Esophagus squamous epithelium (tissue), 4 donors: ENCODE measurements around the gene SLC24A4.

Source experiments
- POLR2A ChIP-seq, 4 donors: fragments of 450-650 bp; IDR thresholded peaks; one replicate each; pipeline ENCODE4 v1.6.1; 2017; ENCODE audit warnings: antibody characterized with exemption in 4 of 4, mild to moderate bottlenecking in 4 of 4, moderate library complexity in 3 of 4
- TF ChIP-seq, protein P1 (sequence below), 6 experiments: fragments of 450-650 bp in 4 of 6; fragments of 200-600 bp in 2 of 6; sonication (generic) in 2 of 6; IDR thresholded peaks; one replicate each; pipeline ENCODE4 v1.5.1; 2016 to 2019; ENCODE audit warnings: antibody characterized with exemption in 6 of 6, mild to moderate bottlenecking in 4 of 6, moderate library complexity in 4 of 6

DNA sequence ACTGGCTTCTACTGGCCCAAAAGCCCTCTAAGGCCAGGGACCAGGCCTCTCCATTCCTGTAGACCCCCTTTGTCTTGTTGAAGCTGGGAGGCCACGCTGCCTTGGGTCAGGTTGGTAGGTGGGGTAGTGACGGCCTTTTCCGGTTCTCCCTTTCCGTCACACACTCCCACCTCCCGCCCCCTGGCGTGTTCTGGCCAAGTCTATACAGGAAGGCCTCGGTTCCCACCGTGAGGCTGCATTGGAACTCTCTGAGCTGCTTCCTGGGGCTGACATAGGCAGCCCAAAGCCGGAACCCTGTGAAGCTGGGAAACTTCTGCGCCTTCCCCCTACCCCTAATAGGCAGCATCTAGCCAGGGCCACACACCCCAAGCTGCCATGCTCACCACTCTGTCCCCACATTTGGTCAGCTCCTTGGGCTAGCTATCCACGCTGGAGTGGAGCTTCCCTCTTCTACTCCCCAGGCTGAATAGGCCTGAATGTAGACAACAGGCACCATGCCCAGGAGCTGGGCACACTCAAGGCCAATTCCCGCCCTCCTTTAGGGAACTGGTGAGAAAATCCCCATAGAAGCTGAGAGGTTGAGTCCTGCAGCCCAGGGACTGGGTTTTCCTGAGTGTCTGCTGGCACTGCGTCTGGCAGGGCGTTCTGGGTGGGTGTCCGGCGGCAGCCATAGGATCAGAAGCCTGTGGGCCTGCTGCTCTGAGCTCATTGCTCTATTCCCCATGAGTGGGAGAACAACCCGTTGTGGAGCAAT, 226.3 kb downstream of the SLC24A4 start:
- TF ChIP-seq, protein P1, sequence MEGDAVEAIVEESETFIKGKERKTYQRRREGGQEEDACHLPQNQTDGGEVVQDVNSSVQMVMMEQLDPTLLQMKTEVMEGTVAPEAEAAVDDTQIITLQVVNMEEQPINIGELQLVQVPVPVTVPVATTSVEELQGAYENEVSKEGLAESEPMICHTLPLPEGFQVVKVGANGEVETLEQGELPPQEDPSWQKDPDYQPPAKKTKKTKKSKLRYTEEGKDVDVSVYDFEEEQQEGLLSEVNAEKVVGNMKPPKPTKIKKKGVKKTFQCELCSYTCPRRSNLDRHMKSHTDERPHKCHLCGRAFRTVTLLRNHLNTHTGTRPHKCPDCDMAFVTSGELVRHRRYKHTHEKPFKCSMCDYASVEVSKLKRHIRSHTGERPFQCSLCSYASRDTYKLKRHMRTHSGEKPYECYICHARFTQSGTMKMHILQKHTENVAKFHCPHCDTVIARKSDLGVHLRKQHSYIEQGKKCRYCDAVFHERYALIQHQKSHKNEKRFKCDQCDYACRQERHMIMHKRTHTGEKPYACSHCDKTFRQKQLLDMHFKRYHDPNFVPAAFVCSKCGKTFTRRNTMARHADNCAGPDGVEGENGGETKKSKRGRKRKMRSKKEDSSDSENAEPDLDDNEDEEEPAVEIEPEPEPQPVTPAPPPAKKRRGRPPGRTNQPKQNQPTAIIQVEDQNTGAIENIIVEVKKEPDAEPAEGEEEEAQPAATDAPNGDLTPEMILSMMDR (IDR thresholded peaks at IDR 0.05), result no peak
- no peak for TF ChIP-seq POLR2A (IDR thresholded peaks at IDR 0.05)
